HepG2 (cell line): ENCODE measurements around the gene TRIM6. TPM values are rescaled to one million over a fixed set of nuclear protein-coding genes. Genes with fewer than 3 reads are reported as not detected.

Source experiments
- ATAC-seq: fragments of 200-7000 bp; cut with Tn5 transposase; 3 replicates; pipeline ENCODE4 v1.9.1; 2020; ENCODE audit warnings: mild to moderate bottlenecking, moderate library complexity
- BruUV-seq: library from RNA; stranded (reverse); fragments of 400-500 nt; replicated peaks from 2 replicates; lab custom pipeline; 2021; lab: Mats Ljungman, UMichigan
- CTCF ChIA-PET: fragments of 300-600 bp; formaldehyde crosslinking; extraction: SDS; loops from one replicate; lab custom pipeline; 2021; ENCODE audit warnings: low total read pairs, inconsistent platforms, low intra/inter-chr PET ratio; lab: Yijun Ruan, JAX
- POLR2A ChIA-PET: fragments of 350-600 bp; sonication (Branson Sonifier 250); formaldehyde crosslinking; loops from one replicate; lab custom pipeline; 2020; ENCODE audit warnings: antibody characterized with exemption, inconsistent platforms; lab: Yijun Ruan, JAX
- DNase-seq: peaks from one replicate; pipeline ENCODE4 v3.0.0-alpha.2; 2015; ENCODE audit warnings: low spot score
- FAIRE-seq: peaks from 3 replicates; lab custom pipeline; 2011; peaks lifted over from hg19 to GRCh38; lab: Jason Lieb, UNC
- H2AFZ ChIP-seq: one replicate; pipeline ENCODE4 v1.6.1; 2011; ENCODE audit warnings: low read length, inconsistent platforms
- H3K27ac ChIP-seq: fragments of 300-600 bp; 3 replicates; pipeline ENCODE4 v1.8.0; 2011; ENCODE audit warnings: mixed run types, mild to moderate bottlenecking, mixed read lengths, low read length, inconsistent platforms; ENCODE audit not compliant: insufficient read depth; ENCODE audit errors: extremely low read length
- H3K27me3 ChIP-seq, 2 experiments: fragments of 200-600 bp in 1 of 2; 2 replicates in 1 of 2; 3 replicates in 1 of 2; pipeline versions ENCODE4 v1.6.0 to v1.8.0; 2011; ENCODE audit warnings: low read length in 2 of 2, mild to moderate bottlenecking in 2 of 2, moderate library complexity in 2 of 2, inconsistent platforms in 1 of 2; ENCODE audit not compliant: insufficient read depth in 2 of 2, control insufficient read depth in 1 of 2
- H3K36me3 ChIP-seq, 2 experiments: fragments of 200-600 bp in 1 of 2; replicated peaks in 1 of 2; 2 replicates in 1 of 2; 3 replicates in 1 of 2; pipeline versions ENCODE4 v1.5.1 to v1.8.0; 2011; ENCODE audit warnings: low read length in 2 of 2, inconsistent platforms in 1 of 2; ENCODE audit not compliant: insufficient read depth in 2 of 2, control insufficient read depth in 1 of 2
- H3K4me1 ChIP-seq: 2 replicates; pipeline ENCODE4 v1.5.1; 2012; ENCODE audit warnings: low read length, inconsistent platforms; ENCODE audit not compliant: insufficient read depth
- H3K4me2 ChIP-seq: 2 replicates; pipeline ENCODE4 v1.6.0; 2011; ENCODE audit warnings: low read depth, low read length, inconsistent platforms
- H3K4me3 ChIP-seq, 3 experiments: fragments of 200-600 bp in 1 of 3; sonication (generic), shearing (Covaris generic) in 1 of 3; replicated peaks in 1 of 3; 2 replicates each; pipeline ENCODE4 v1.5.1; 2011 to 2016; ENCODE audit warnings: low read length in 3 of 3, inconsistent platforms in 2 of 3, low read depth in 2 of 3, mild to moderate bottlenecking in 2 of 3, control low read depth in 1 of 3, mixed read lengths in 1 of 3; ENCODE audit not compliant: insufficient read depth in 1 of 3
- H3K79me2 ChIP-seq: one replicate; pipeline ENCODE4 v1.6.1; 2011; ENCODE audit warnings: low read length, inconsistent platforms; ENCODE audit not compliant: insufficient read depth
- H3K9ac ChIP-seq: 2 replicates; pipeline ENCODE4 v1.6.0; 2011; ENCODE audit warnings: mild to moderate bottlenecking, low read depth, low read length, inconsistent platforms; ENCODE audit not compliant: insufficient read depth
- H3K9me3 ChIP-seq: 2 replicates; pipeline ENCODE4 v1.5.1; 2012; ENCODE audit warnings: mild to moderate bottlenecking, low read length
- H4K20me1 ChIP-seq: 2 replicates; pipeline ENCODE4 v1.6.0; 2011; ENCODE audit warnings: inconsistent platforms, mild to moderate bottlenecking, low read length, moderate library complexity; ENCODE audit not compliant: insufficient read depth
- MEIS2 ChIP-seq: sonication (generic); formaldehyde crosslinking; IDR thresholded peaks from 2 replicates; pipeline ENCODE4 v1.9.0; 2021; ENCODE audit warnings: mild to moderate bottlenecking, missing genetic modification reagents
- MTA3 ChIP-seq: sonication (generic); formaldehyde crosslinking; IDR thresholded peaks from 2 replicates; pipeline ENCODE4 v1.4.0; 2020; ENCODE audit warnings: missing genetic modification reagents
- TSC22D2 ChIP-seq: sonication (generic); formaldehyde crosslinking; IDR thresholded peaks from 2 replicates; pipeline ENCODE4 v1.5.1; 2020; ENCODE audit warnings: missing genetic modification reagents, mild to moderate bottlenecking, borderline replicate concordance
- WGBS: methylation state at CpG from one replicate; pipeline ENCODE4 v1.1.6; 2017; ENCODE audit warnings: low lambda C conversion rate; 5-methylcytosine and 5-hydroxymethylcytosine counted together
- in situ Hi-C: cut with HindIII; loops from 2 replicates; pipeline ENCODE4 v1.10.0; 2017; ENCODE audit warnings: low pct_unique_long_range_greater_than_20kb; ENCODE audit not compliant: extremely low pct_ligation_motif_present
- intact Hi-C: fragments of 100-400 bp; cut with micrococcal nuclease; formaldehyde crosslinking; loops from one replicate; pipeline ENCODE4 v1.10.0; 2022; ENCODE audit not compliant: unreplicated experiment
- polyA plus RNA-seq, 8 experiments: library from polyadenylated mRNA; depleted of rRNA in 3 of 8; stranded (reverse) in 7 of 8; unstranded in 1 of 8; fragments of >200 nt; fragmentation: Illumina TruSeq in 4 of 8; extraction: Trizol in 4 of 8; gene quantifications; 2 replicates each; pipeline versions ENCODE4 v1.2.1 to v1.2.3, GENCODE V29; 2011 to 2016; ENCODE audit warnings: low read depth in 4 of 8, missing spikeins in 1 of 8, mixed read lengths in 1 of 8; ENCODE audit not compliant: insufficient read depth in 1 of 8
- total RNA-seq, 5 experiments: library from RNA; depleted of rRNA; stranded (reverse); fragments of >200 nt; fragmentation: Illumina TruSeq; extraction: Trizol; gene quantifications; 2 replicates each; pipeline ENCODE4 v1.2.3, GENCODE V29; 2016; ENCODE audit warnings: low read depth in 1 of 5

Gene TRIM6
- total and polyA plus RNA-seq, 2 of the 13 experiments (the other 11 are each of a cell fraction or from before 2014, with no cell fraction given) = not detected

- intact Hi-C loops (no loop called here), in situ Hi-C loops (no loop called here)
- DNase-seq = no peak
- no peak overlapping the region for H3K4me3 ChIP-seq
- POLR2A ChIA-PET = no interaction called here
- H3K36me3 ChIP-seq = no peaks in the 10 kb centered on the region; a peak in 1 of 5 replicates
- H2AFZ ChIP-seq = no peak overlapping the region
- H4K20me1 ChIP-seq = no peaks in the 10 kb centered on the region
- no peak for FAIRE-seq
- ATAC-seq = peak; percentile 68
- H3K79me2 ChIP-seq = no peaks in the 10 kb centered on the region
- H3K4me1 ChIP-seq = no peaks in the 10 kb centered on the region
- BruUV-seq = no TSS peak
- H3K27ac ChIP-seq = no peak overlapping the region
- H3K4me2 ChIP-seq = no peak overlapping the region
- H3K9ac ChIP-seq = no peak overlapping the region
- H3K27me3 ChIP-seq = no peaks in the 10 kb centered on the region
- H3K9me3 ChIP-seq = no peaks in the 10 kb centered on the region
- 16% methylated on average over 5 of the region's 5 CpGs for WGBS
- TF ChIP-seq MEIS2 (CRISPR knock-in tag) (no peak), TSC22D2 (CRISPR knock-in tag) (no peak), MTA3 (CRISPR knock-in tag) (no peak)
- TF ChIP-seq, all 625 proteins: peak for 0
- CTCF ChIA-PET = no interaction called here
These were observed 61.9 kb downstream of the TRIM6 start for GRCh38 chr11:5658318-5658717.

Other genes with a start within 250 kb of the TRIM6 start
- not detected in 2 replicates for gene OR51B6, start 245.1 kb upstream of the TRIM6 start, total RNA-seq (2016; rRNA removed; fragmentation: Illumina TruSeq; extraction: Trizol)
- gene OR51B6, start 245.1 kb upstream of the TRIM6 start, polyA plus RNA-seq (2011; rRNA removed) = not detected in 2 replicates
- gene OR51M1, start 212.8 kb upstream of the TRIM6 start, total RNA-seq (2016; rRNA removed; fragmentation: Illumina TruSeq; extraction: Trizol) = not detected in 2 replicates
- not detected in 2 replicates for gene OR51M1, start 212.8 kb upstream of the TRIM6 start, polyA plus RNA-seq (2011; rRNA removed)
- not detected in 2 replicates for gene OR51Q1, start 174.5 kb upstream of the TRIM6 start, total RNA-seq (2016; rRNA removed; fragmentation: Illumina TruSeq; extraction: Trizol)
- gene OR51Q1, start 174.5 kb upstream of the TRIM6 start, polyA plus RNA-seq (2011; rRNA removed) = not detected in 2 replicates
- not detected in 2 replicates for gene OR51I1, start 155.1 kb upstream of the TRIM6 start, total RNA-seq (2016; rRNA removed; fragmentation: Illumina TruSeq; extraction: Trizol)
- gene OR51I1, start 155.1 kb upstream of the TRIM6 start, polyA plus RNA-seq (2011; rRNA removed) = 0.09 TPM in 1 of 2 replicates, not detected in the other
- gene OR51I2, start 147.3 kb upstream of the TRIM6 start, total RNA-seq (2016; rRNA removed; fragmentation: Illumina TruSeq; extraction: Trizol) = not detected in 2 replicates
- gene OR51I2, start 147.3 kb upstream of the TRIM6 start, polyA plus RNA-seq (2011; rRNA removed) = not detected in 2 replicates
- not detected in 2 replicates for gene OR52D1, start 108.0 kb upstream of the TRIM6 start, total RNA-seq (2016; rRNA removed; fragmentation: Illumina TruSeq; extraction: Trizol)
- gene OR52D1, start 108.0 kb upstream of the TRIM6 start, polyA plus RNA-seq (2011; rRNA removed) = not detected in 2 replicates
- not detected in 2 replicates for gene UBQLN3, start 86.7 kb upstream of the TRIM6 start, total RNA-seq (2016; rRNA removed; fragmentation: Illumina TruSeq; extraction: Trizol)
- 0.08 TPM in 1 of 2 replicates, not detected in the other for gene UBQLN3, start 86.7 kb upstream of the TRIM6 start, polyA plus RNA-seq (2011; rRNA removed)
- gene UBQLNL, start 79.9 kb upstream of the TRIM6 start, total RNA-seq (2016; rRNA removed; fragmentation: Illumina TruSeq; extraction: Trizol) = not detected in 2 replicates
- gene UBQLNL, start 79.9 kb upstream of the TRIM6 start, polyA plus RNA-seq (2011; rRNA removed) = 0.08 and 0.10 TPM in 2 replicates
- gene OR52H1, start 48.1 kb upstream of the TRIM6 start, total RNA-seq (2016; rRNA removed; fragmentation: Illumina TruSeq; extraction: Trizol) = not detected in 2 replicates
- not detected in 2 replicates for gene OR52H1, start 48.1 kb upstream of the TRIM6 start, polyA plus RNA-seq (2011; rRNA removed)
- not detected in 2 replicates for gene OR52B6, start 15.8 kb upstream of the TRIM6 start, total RNA-seq (2016; rRNA removed; fragmentation: Illumina TruSeq; extraction: Trizol)
- not detected in 2 replicates for gene OR52B6, start 15.8 kb upstream of the TRIM6 start, polyA plus RNA-seq (2011; rRNA removed)
- 0.42 and 0.72 TPM in 2 replicates for gene TRIM34, start 28.4 kb downstream of the TRIM6 start, total RNA-seq (2016; rRNA removed; fragmentation: Illumina TruSeq; extraction: Trizol)
- gene TRIM34, start 28.4 kb downstream of the TRIM6 start, polyA plus RNA-seq (2011; rRNA removed) = 0.13 and 0.33 TPM in 2 replicates
- gene TRIM5, start 88.4 kb downstream of the TRIM6 start, total RNA-seq (2016; rRNA removed; fragmentation: Illumina TruSeq; extraction: Trizol) = 13.1 and 19.9 TPM in 2 replicates
- gene TRIM5, start 88.4 kb downstream of the TRIM6 start, polyA plus RNA-seq (2011; rRNA removed) = 7.0 and 7.8 TPM in 2 replicates
- gene TRIM22, start 93.2 kb downstream of the TRIM6 start, total RNA-seq (2016; rRNA removed; fragmentation: Illumina TruSeq; extraction: Trizol) = 2.2 and 2.4 TPM in 2 replicates
- gene TRIM22, start 93.2 kb downstream of the TRIM6 start, polyA plus RNA-seq (2011; rRNA removed) = 3.2 and 3.4 TPM in 2 replicates
- gene OR56B1, start 139.8 kb downstream of the TRIM6 start, total RNA-seq (2016; rRNA removed; fragmentation: Illumina TruSeq; extraction: Trizol) = not detected in 2 replicates
- gene OR56B1, start 139.8 kb downstream of the TRIM6 start, polyA plus RNA-seq (2011; rRNA removed) = not detected in 2 replicates
- gene OR52N4, start 157.6 kb downstream of the TRIM6 start, total RNA-seq (2016; rRNA removed; fragmentation: Illumina TruSeq; extraction: Trizol) = 0.09 TPM in 1 of 2 replicates, not detected in the other
- gene OR52N4, start 157.6 kb downstream of the TRIM6 start, polyA plus RNA-seq (2011; rRNA removed) = 0.18 and 0.30 TPM in 2 replicates
- gene OR52N5, start 186.7 kb downstream of the TRIM6 start, total RNA-seq (2016; rRNA removed; fragmentation: Illumina TruSeq; extraction: Trizol) = not detected in 2 replicates
- not detected in 2 replicates for gene OR52N5, start 186.7 kb downstream of the TRIM6 start, polyA plus RNA-seq (2011; rRNA removed)
- not detected in 2 replicates for gene OR52N1, start 194.6 kb downstream of the TRIM6 start, total RNA-seq (2016; rRNA removed; fragmentation: Illumina TruSeq; extraction: Trizol)
- not detected in 2 replicates for gene OR52N1, start 194.6 kb downstream of the TRIM6 start, polyA plus RNA-seq (2011; rRNA removed)
- not detected in 2 replicates for gene OR52N2, start 212.3 kb downstream of the TRIM6 start, total RNA-seq (2016; rRNA removed; fragmentation: Illumina TruSeq; extraction: Trizol)
- gene OR52N2, start 212.3 kb downstream of the TRIM6 start, polyA plus RNA-seq (2011; rRNA removed) = 0.14 TPM in 1 of 2 replicates, not detected in the other
- not detected in 2 replicates for gene OR52E6, start 245.3 kb downstream of the TRIM6 start, total RNA-seq (2016; rRNA removed; fragmentation: Illumina TruSeq; extraction: Trizol)
- gene OR52E6, start 245.3 kb downstream of the TRIM6 start, polyA plus RNA-seq (2011; rRNA removed) = not detected in 2 replicates